Peyer's patch (tissue), 4 donors: ENCODE data around the gene RRM1.

Experiments used
- POLR2A ChIP-seq, 2 donors: fragments of 450-650 bp; IDR thresholded peaks; one replicate each; pipeline ENCODE4 v1.5.1; 2017; ENCODE audit warnings: antibody characterized with exemption in 2 of 2, mild to moderate bottlenecking in 2 of 2, moderate library complexity in 2 of 2
- TF ChIP-seq, protein P1 (sequence below), 6 experiments: fragments of 450-650 bp in 4 of 6; fragments of 200-600 bp in 2 of 6; sonication (generic) in 1 of 6; IDR thresholded peaks; one replicate each; pipeline ENCODE4 v1.5.1; 2017 to 2019; ENCODE audit warnings: antibody characterized with exemption in 6 of 6, mild to moderate bottlenecking in 3 of 6, moderate library complexity in 1 of 6

DNA sequence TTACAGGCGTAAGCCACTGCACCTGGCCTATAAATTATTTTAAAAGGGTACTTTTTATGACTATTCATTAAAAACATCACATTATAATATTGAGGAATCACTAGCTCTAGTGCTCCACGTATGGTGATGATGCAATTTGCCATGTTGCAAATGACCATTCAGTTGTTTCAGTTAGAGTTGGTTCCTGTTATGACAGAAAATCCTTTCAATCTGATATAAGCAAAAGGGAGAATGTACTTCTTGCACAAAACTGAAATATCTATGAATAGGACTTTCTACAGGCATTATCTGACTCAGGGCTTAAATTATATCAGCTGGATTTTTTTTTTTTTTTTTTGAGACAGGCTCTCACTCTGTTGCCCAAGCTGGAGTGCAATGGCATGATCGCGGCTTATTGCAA lies 45.6 kb upstream of the RRM1 start:
- TF ChIP-seq, protein P1, sequence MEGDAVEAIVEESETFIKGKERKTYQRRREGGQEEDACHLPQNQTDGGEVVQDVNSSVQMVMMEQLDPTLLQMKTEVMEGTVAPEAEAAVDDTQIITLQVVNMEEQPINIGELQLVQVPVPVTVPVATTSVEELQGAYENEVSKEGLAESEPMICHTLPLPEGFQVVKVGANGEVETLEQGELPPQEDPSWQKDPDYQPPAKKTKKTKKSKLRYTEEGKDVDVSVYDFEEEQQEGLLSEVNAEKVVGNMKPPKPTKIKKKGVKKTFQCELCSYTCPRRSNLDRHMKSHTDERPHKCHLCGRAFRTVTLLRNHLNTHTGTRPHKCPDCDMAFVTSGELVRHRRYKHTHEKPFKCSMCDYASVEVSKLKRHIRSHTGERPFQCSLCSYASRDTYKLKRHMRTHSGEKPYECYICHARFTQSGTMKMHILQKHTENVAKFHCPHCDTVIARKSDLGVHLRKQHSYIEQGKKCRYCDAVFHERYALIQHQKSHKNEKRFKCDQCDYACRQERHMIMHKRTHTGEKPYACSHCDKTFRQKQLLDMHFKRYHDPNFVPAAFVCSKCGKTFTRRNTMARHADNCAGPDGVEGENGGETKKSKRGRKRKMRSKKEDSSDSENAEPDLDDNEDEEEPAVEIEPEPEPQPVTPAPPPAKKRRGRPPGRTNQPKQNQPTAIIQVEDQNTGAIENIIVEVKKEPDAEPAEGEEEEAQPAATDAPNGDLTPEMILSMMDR (IDR thresholded peaks at IDR 0.05): no peak
- no peak for TF ChIP-seq POLR2A (IDR thresholded peaks at IDR 0.05)
